Endothelial cell of umbilical vein (primary cell): ENCODE results near the gene CHD6. TPM values are rescaled to one million over a fixed set of nuclear protein-coding genes. Genes with fewer than 3 reads are reported as not detected.

Experiments used
- BruUV-seq: library from RNA; stranded (reverse); fragments of 400-500 nt; replicated peaks from 2 replicates; lab custom pipeline; 2021; lab: Mats Ljungman, UMichigan
- CTCF ChIA-PET: fragments of 300-600, 350-600 bp; sonication (Branson Sonifier 250); formaldehyde crosslinking; loops from one replicate; lab custom pipeline; 2021; ENCODE audit warnings: antibody characterized with exemption, inconsistent platforms; lab: Charles Lee
- POLR2A ChIA-PET: fragments of 300-600, 350-600 bp; sonication (Branson Sonifier 250); formaldehyde crosslinking; loops from one replicate; lab custom pipeline; 2021; ENCODE audit warnings: antibody characterized with exemption, inconsistent platforms; lab: Charles Lee
- DNase-seq: peaks from one replicate; pipeline ENCODE4 v3.0.0-alpha.2; 2011; ENCODE audit warnings: low read depth, low spot score
- FAIRE-seq: peaks from 2 replicates; lab custom pipeline; 2011; peaks lifted over from hg19 to GRCh38; lab: Jason Lieb, UNC
- H2AFZ ChIP-seq: 2 replicates; pipeline ENCODE4 v1.6.0; 2012; ENCODE audit warnings: low read depth, low read length, control low read depth, inconsistent platforms
- H3K27ac ChIP-seq: 2 replicates; pipeline ENCODE4 v1.5.1; 2011; ENCODE audit warnings: low read depth, mild to moderate bottlenecking, control low read depth, low read length, moderate library complexity; ENCODE audit not compliant: insufficient read depth
- H3K27me3 ChIP-seq, 2 experiments: 2 replicates each; pipeline versions ENCODE4 v1.6.0 to v1.6.1; 2011; ENCODE audit warnings: low read length in 2 of 2, mixed read lengths in 1 of 2; ENCODE audit not compliant: control insufficient read depth in 2 of 2, insufficient read depth in 2 of 2
- H3K36me3 ChIP-seq, 2 experiments: 2 replicates in 1 of 2; 3 replicates in 1 of 2; pipeline ENCODE4 v1.5.1; 2011; ENCODE audit warnings: low read length in 2 of 2, mild to moderate bottlenecking in 1 of 2, moderate library complexity in 1 of 2; ENCODE audit not compliant: control insufficient read depth in 2 of 2, insufficient read depth in 2 of 2; ENCODE audit errors: extremely low read depth in 1 of 2
- H3K4me1 ChIP-seq: 3 replicates; pipeline ENCODE4 v1.5.1; 2011; ENCODE audit warnings: mild to moderate bottlenecking, low read length; ENCODE audit not compliant: control insufficient read depth, insufficient read depth; ENCODE audit errors: extremely low read depth
- H3K4me2 ChIP-seq: 2 replicates; pipeline ENCODE4 v1.6.1; 2011; ENCODE audit warnings: low read length, control low read depth, mixed read lengths; ENCODE audit not compliant: insufficient read depth
- H3K4me3 ChIP-seq, 3 experiments: fragments of 200-600 bp in 1 of 3; sonication (generic), shearing (Covaris generic) in 1 of 3; replicated peaks in 1 of 3; 2 replicates each; pipeline ENCODE4 v1.5.1; 2011 to 2016; ENCODE audit warnings: control low read depth in 3 of 3, low read length in 3 of 3, mild to moderate bottlenecking in 2 of 3, inconsistent platforms in 1 of 3, low read depth in 1 of 3, moderate library complexity in 1 of 3; ENCODE audit not compliant: insufficient read depth in 1 of 3
- H3K79me2 ChIP-seq: 2 replicates; pipeline ENCODE4 v1.6.0; 2012; ENCODE audit warnings: low read length, inconsistent platforms; ENCODE audit not compliant: control insufficient read depth, insufficient read depth
- H3K9ac ChIP-seq: replicated peaks from 2 replicates; pipeline ENCODE3; 2011; ENCODE audit warnings: low read length, control low read depth; ENCODE audit not compliant: insufficient read depth; ENCODE audit errors: extremely low read depth
- H3K9me1 ChIP-seq: replicated peaks from 3 replicates; pipeline ENCODE4 v1.6.0; 2011; ENCODE audit warnings: mild to moderate bottlenecking, low read length; ENCODE audit not compliant: control insufficient read depth, insufficient read depth; ENCODE audit errors: extremely low read depth
- H3K9me3 ChIP-seq: replicated peaks from 2 replicates; pipeline ENCODE4 v1.5.1; 2012; ENCODE audit warnings: low read length, inconsistent platforms; ENCODE audit not compliant: control insufficient read depth, insufficient read depth
- H4K20me1 ChIP-seq: replicated peaks from 2 replicates; pipeline ENCODE3; 2011; ENCODE audit warnings: mild to moderate bottlenecking, low read length; ENCODE audit not compliant: control insufficient read depth, insufficient read depth; ENCODE audit errors: extremely low read depth
- EZH2 ChIP-seq: IDR thresholded peaks from 2 replicates; pipeline ENCODE4 v1.6.1; 2012; ENCODE audit warnings: borderline replicate concordance, low read depth, mild to moderate bottlenecking, moderate library complexity, low read length, inconsistent platforms; ENCODE audit not compliant: severe bottlenecking
- FOS ChIP-seq: IDR thresholded peaks from 2 replicates; pipeline ENCODE4 v1.6.1; 2011; ENCODE audit warnings: mild to moderate bottlenecking, low read length, moderate library complexity, borderline replicate concordance; ENCODE audit not compliant: insufficient read depth
- GATA2 ChIP-seq: IDR thresholded peaks from 2 replicates; pipeline ENCODE4 v1.7.0; 2011; ENCODE audit warnings: low read depth, mild to moderate bottlenecking, moderate library complexity, mixed read lengths, low read length; ENCODE audit not compliant: insufficient read length, insufficient read depth
- JUN ChIP-seq: IDR thresholded peaks from 2 replicates; pipeline ENCODE4 v1.6.1; 2011; ENCODE audit warnings: borderline replicate concordance, low read depth; ENCODE audit not compliant: insufficient read length, insufficient read depth
- MYC ChIP-seq: IDR thresholded peaks from one replicate; pipeline ENCODE4 v1.6.1; 2011; ENCODE audit warnings: mild to moderate bottlenecking, low read depth, low read length
- POLR2A ChIP-seq: IDR thresholded peaks from 2 replicates; pipeline ENCODE4 v1.6.1; 2012; ENCODE audit warnings: low read depth, mild to moderate bottlenecking, control low read depth, low read length
- POLR2AphosphoS5 ChIP-seq: IDR thresholded peaks from 2 replicates; pipeline ENCODE4 v1.6.1; 2012; ENCODE audit warnings: low read depth, mild to moderate bottlenecking, control low read depth, low read length, moderate library complexity; ENCODE audit not compliant: insufficient read depth
- dilution Hi-C: fragments of 300-500 bp; cut with MboI; formaldehyde crosslinking; loops from one replicate; pipeline ENCODE4 v1.15.0; 2019; ENCODE audit warnings: low sequenced_read_pairs; ENCODE audit not compliant: extremely low pct_ligation_motif_present
- intact Hi-C: fragments of 100-400 bp; cut with micrococcal nuclease; formaldehyde crosslinking; loops from one replicate; pipeline ENCODE4 v1.10.0; 2022
- polyA plus RNA-seq, 4 experiments: library from polyadenylated mRNA; depleted of rRNA in 3 of 4; stranded (reverse) in 3 of 4; unstranded in 1 of 4; fragments of >200 nt; gene quantifications; 2 replicates each; pipeline versions ENCODE4 v1.2.1 to v1.2.3, GENCODE V29; 2011 to 2012; ENCODE audit warnings: missing spikeins in 1 of 4
- total RNA-seq: library from RNA; stranded (reverse); gene quantifications from 2 replicates; pipeline ENCODE4 v1.2.3, GENCODE V29; 2021
- TF ChIP-seq, protein P1 (sequence below), 2 donors: IDR thresholded peaks; 1 replicate in 1 of 2; 2 replicates in 1 of 2; pipeline ENCODE4 v1.5.1; 2011; ENCODE audit warnings: low read length in 2 of 2, mild to moderate bottlenecking in 2 of 2, moderate library complexity in 2 of 2, control low read depth in 1 of 2, inconsistent platforms in 1 of 2, low read depth in 1 of 2; ENCODE audit not compliant: insufficient read depth in 1 of 2; ENCODE audit errors: extremely low read depth in 1 of 2
- TF ChIP-seq, protein P2 (sequence below): IDR thresholded peaks from 2 replicates; pipeline ENCODE4 v1.6.1; 2011; ENCODE audit not compliant: insufficient read depth, insufficient read length

Gene CHD6
- total and polyA plus RNA-seq, 2 donors (not counting 3 experiments of a cell fraction or from before 2014, with no cell fraction given), result 7.2 to 33.7 TPM

DNA sequence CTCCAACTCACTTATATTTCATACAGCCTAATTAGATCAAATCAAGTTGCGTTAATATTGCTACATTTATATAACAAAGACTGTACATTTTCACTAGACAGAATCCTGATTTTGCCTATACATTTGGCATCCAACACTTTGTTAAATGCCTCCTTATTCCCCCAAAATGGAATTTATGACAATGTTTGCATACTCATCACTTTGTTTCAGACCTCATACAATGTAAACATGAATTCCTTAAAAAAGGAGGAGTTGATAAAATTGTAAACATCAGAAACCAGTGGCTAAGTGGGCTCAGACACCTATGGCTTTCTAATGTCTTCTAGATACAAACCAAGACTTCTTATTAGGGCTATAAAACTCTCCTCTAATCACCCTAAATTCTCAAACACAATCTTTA lies 87.3 kb downstream of the CHD6 start:
- H3K27ac ChIP-seq, result no peak overlapping the region
- H3K79me2 ChIP-seq, result no peaks in the 10 kb centered on the region
- CTCF ChIA-PET, result no interaction called here
- no TSS peak for BruUV-seq
- POLR2A ChIA-PET, result no interaction called here
- DNase-seq, result no peak
- intact Hi-C loops (no loop called here), dilution Hi-C loops (no loop called here)
- no peaks in the 10 kb centered on the region for H4K20me1 ChIP-seq
- TF ChIP-seq, protein P1, sequence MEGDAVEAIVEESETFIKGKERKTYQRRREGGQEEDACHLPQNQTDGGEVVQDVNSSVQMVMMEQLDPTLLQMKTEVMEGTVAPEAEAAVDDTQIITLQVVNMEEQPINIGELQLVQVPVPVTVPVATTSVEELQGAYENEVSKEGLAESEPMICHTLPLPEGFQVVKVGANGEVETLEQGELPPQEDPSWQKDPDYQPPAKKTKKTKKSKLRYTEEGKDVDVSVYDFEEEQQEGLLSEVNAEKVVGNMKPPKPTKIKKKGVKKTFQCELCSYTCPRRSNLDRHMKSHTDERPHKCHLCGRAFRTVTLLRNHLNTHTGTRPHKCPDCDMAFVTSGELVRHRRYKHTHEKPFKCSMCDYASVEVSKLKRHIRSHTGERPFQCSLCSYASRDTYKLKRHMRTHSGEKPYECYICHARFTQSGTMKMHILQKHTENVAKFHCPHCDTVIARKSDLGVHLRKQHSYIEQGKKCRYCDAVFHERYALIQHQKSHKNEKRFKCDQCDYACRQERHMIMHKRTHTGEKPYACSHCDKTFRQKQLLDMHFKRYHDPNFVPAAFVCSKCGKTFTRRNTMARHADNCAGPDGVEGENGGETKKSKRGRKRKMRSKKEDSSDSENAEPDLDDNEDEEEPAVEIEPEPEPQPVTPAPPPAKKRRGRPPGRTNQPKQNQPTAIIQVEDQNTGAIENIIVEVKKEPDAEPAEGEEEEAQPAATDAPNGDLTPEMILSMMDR (IDR thresholded peaks at IDR 0.05; ENCODE audit: extremely low read depth in 1 of 2, insufficient read depth in 1 of 2, low read depth in 1 of 2, low read length in 2 of 2), result no peak
- TF ChIP-seq MYC (no peak), JUN (no peak), FOS (no peak), POLR2AphosphoS5 (no peak), EZH2 (no peak), GATA2 (no peak), POLR2A (no peak)
- TF ChIP-seq, protein P2, sequence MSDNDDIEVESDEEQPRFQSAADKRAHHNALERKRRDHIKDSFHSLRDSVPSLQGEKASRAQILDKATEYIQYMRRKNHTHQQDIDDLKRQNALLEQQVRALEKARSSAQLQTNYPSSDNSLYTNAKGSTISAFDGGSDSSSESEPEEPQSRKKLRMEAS, result no peak
- H3K9me3 ChIP-seq, result no peaks in the 10 kb centered on the region
- no peaks in the 10 kb centered on the region for H3K4me1 ChIP-seq
- H3K9me1 ChIP-seq, result no peaks in the 10 kb centered on the region
- peaks cover 0 to 7% of the 10 kb centered on the region in 2 experiments for H3K36me3 ChIP-seq
- H3K4me2 ChIP-seq, result no peak overlapping the region
- H3K4me3 ChIP-seq, result no peak overlapping the region
- no peak overlapping the region for H3K9ac ChIP-seq
- FAIRE-seq, result no peak
- no peak overlapping the region for H2AFZ ChIP-seq
- H3K27me3 ChIP-seq, result no peaks in the 10 kb centered on the region
